Measurements from ENCODE around the gene RNF31. TPM values are rescaled to one million over a fixed set of nuclear protein-coding genes. Genes with fewer than 3 reads are reported as not detected.

RNF31 gene
- total RNA-seq, 2 experiments from 2014 or later = 46.0 to 57.8 TPM

- peak; percentile 84 for TF ChIP-seq CTCF (IDR thresholded peaks at IDR 0.05)
- intact Hi-C loops (cut with DNase I, micrococcal nuclease) = loop anchor here (1.0 to 5.0 kb wide), 11 partner anchors 13 to 149 kb away; partner anchors contain the start of genes DCAF11 (in 2 of the 2), NRL (in 2 of the 2), PSME1 (in 2 of the 2) and CHMP4A (in 1 of the 2)
- peaks cover 57% of the 10 kb centered on the region for H3K4me1 Mint-ChIP-seq (ENCODE audit: low read depth)
These were observed 13.8 kb downstream of the RNF31 start, which contains the start of gene IRF9 for GRCh38 chr14:24160850-24161804. IRF9 (plus strand) TSS chr14:24161265; CDS start chr14:24162145, 880 bp downstream.

GRCh38 chr14:24162093-24162492, 14.8 kb downstream of the RNF31 start:
- POLR2A ChIA-PET = interaction anchor here (1.0 to 5.0 kb wide), 27 partner anchors 9 to 269 kb away, joined by 3 to 154 read pairs (median 14); partner anchors contain the start of genes CHMP4A, CIDEB, DCAF11 and EMC9

More at GRCh38 chr14:24160850-24161804, 13.8 kb downstream of the RNF31 start, which contains the start of gene IRF9:
- ChIA-PET POLR2A (interaction anchor here (0.6 to 5.0 kb wide), 38 partner anchors 10 to 840 kb away, joined by 3 to 154 read pairs (median 10); partner anchors contain the start of genes CARMIL3, CHMP4A, CIDEB and DCAF11), CTCF (interaction anchor here (0.6 to 3.1 kb wide), 35 partner anchors 10 to 1330 kb away, joined by 3 to 33 read pairs (median 4); partner anchors contain the start of genes CARMIL3, CHMP4A, DCAF11 and EMC9)
- Mint-ChIP-seq H3K4me3 (peak within 1 kb of the TSS; percentile 95), H3K27me3 (no peaks in the 10 kb centered on the region), H3K36me3 (ENCODE audit: low read depth) (peaks cover 87% of the 10 kb centered on the region), H3K27ac (peak within 1 kb of the TSS; percentile 98), H3K9me3 (no peaks in the 10 kb centered on the region)
- Histone ChIP-seq H3K4me1 (ENCODE audit: insufficient read depth, low read length) (peaks cover 52% of the 10 kb centered on the region), H3K27me3 (ENCODE audit: control insufficient read depth in 1 of 2, insufficient read depth in 2 of 2, low read length in 2 of 2) (no peaks in the 10 kb centered on the region), H3K27ac (ENCODE audit: low read depth in 1 of 2, low read length in 2 of 2) (peak within 1 kb of the TSS; percentile 97 to 98), H3K36me3 (ENCODE audit: insufficient read depth, low read length) (peaks cover 74% of the 10 kb centered on the region), H3K9me3 (ENCODE audit: control insufficient read depth in 1 of 2, insufficient read depth in 1 of 2, low read length in 2 of 2) (no peaks in the 10 kb centered on the region), H3K4me3 (ENCODE audit: low read length) (peak within 1 kb of the TSS; percentile 95)
- ATAC-seq (ENCODE audit: poor library complexity) (peak; percentile 84), DNase-seq (peak; percentile 94 to 100 (median 98))

More at GRCh38 chr14:24162093-24162492, 14.8 kb downstream of the RNF31 start:
- intact Hi-C loops (cut with DNase I, micrococcal nuclease) = loop anchor here in 1 of 2 experiments (5.0 kb wide), 1 partner anchor 150 kb away; no protein-coding TSS in a partner anchor
- H3K4me1 ChIP-seq (ENCODE audit: insufficient read depth, low read length) = peaks cover 52% of the 10 kb centered on the region
- peak overlapping the region; percentile 97 to 98 for H3K27ac ChIP-seq (ENCODE audit: low read depth in 1 of 2, low read length in 2 of 2)
- H3K27me3 ChIP-seq (ENCODE audit: control insufficient read depth in 1 of 2, insufficient read depth in 2 of 2, low read length in 2 of 2) = no peaks in the 10 kb centered on the region
- peak overlapping the region; percentile 98 for H3K27ac Mint-ChIP-seq
- ATAC-seq (ENCODE audit: poor library complexity) = no peak
- no peaks in the 10 kb centered on the region for H3K9me3 ChIP-seq (ENCODE audit: control insufficient read depth in 1 of 2, insufficient read depth in 1 of 2, low read length in 2 of 2)
- H3K4me3 Mint-ChIP-seq = peak overlapping the region; percentile 95
- peaks cover 76% of the 10 kb centered on the region for H3K36me3 ChIP-seq (ENCODE audit: insufficient read depth, low read length)
- CTCF ChIA-PET = interaction anchor here (1.1 to 3.1 kb wide), 10 partner anchors 9 to 55 kb away, joined by 3 to 33 read pairs (median 16); partner anchors contain the start of genes CHMP4A, DCAF11, IPO4 and NRL
- H3K36me3 Mint-ChIP-seq (ENCODE audit: low read depth) = peaks cover 90% of the 10 kb centered on the region
- no peaks in the 10 kb centered on the region for H3K27me3 Mint-ChIP-seq
- TF ChIP-seq CTCF (IDR thresholded peaks at IDR 0.05) = no peak
- H3K4me1 Mint-ChIP-seq (ENCODE audit: low read depth) = peaks cover 57% of the 10 kb centered on the region
- no peaks in the 10 kb centered on the region for H3K9me3 Mint-ChIP-seq
- no peak for DNase-seq
- H3K4me3 ChIP-seq (ENCODE audit: low read length) = peak overlapping the region; percentile 95
